Measurements from ENCODE around the gene LRRC8D. TPM values are rescaled to one million over a fixed set of nuclear protein-coding genes. Genes with fewer than 3 reads are reported as not detected.

LRRC8D gene
- total RNA-seq, 3 donors from 2014 or later (not counting 1 experiment from before 2014, with no cell fraction given), result 16.2 to 26.2 (median 17.1) TPM

DNA sequence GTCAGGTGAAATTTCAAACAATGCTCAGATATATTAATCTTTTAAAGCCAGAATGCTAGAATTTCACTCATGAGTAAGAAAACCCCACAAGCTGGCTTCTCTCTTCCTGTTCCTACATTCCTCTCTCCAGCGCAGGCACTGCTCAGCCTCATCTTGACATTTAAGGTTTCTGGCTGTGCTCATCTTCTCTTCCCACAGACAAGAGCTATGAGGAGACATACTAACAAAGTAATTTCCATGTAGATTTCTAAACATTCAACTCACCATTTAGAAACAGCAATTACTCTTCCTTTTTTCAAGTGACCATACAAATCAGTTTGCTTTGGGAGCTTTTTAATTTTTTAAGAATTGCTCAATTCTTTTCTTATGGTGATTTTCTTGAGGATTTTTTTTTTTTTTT, 7.8 kb upstream of the LRRC8D start:
- TF ChIP-seq, protein P1, sequence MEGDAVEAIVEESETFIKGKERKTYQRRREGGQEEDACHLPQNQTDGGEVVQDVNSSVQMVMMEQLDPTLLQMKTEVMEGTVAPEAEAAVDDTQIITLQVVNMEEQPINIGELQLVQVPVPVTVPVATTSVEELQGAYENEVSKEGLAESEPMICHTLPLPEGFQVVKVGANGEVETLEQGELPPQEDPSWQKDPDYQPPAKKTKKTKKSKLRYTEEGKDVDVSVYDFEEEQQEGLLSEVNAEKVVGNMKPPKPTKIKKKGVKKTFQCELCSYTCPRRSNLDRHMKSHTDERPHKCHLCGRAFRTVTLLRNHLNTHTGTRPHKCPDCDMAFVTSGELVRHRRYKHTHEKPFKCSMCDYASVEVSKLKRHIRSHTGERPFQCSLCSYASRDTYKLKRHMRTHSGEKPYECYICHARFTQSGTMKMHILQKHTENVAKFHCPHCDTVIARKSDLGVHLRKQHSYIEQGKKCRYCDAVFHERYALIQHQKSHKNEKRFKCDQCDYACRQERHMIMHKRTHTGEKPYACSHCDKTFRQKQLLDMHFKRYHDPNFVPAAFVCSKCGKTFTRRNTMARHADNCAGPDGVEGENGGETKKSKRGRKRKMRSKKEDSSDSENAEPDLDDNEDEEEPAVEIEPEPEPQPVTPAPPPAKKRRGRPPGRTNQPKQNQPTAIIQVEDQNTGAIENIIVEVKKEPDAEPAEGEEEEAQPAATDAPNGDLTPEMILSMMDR (IDR thresholded peaks at IDR 0.05), result no peak
- ATAC-seq, result no peak
- no peaks in the 10 kb centered on the region for H3K36me3 Mint-ChIP-seq
- Histone ChIP-seq H3K27ac (ENCODE audit: low read length) (no peak overlapping the region), H3K9me3 (ENCODE audit: control insufficient read depth, insufficient read depth, low read length) (no peaks in the 10 kb centered on the region), H3K4me1 (ENCODE audit: control insufficient read depth, insufficient read depth, low read length) (peaks cover 3% of the 10 kb centered on the region), H3K27me3 (ENCODE audit: control insufficient read depth, insufficient read depth, low read length) (peaks cover 2% of the 10 kb centered on the region), H3K4me3 (ENCODE audit: low read length) (no peak overlapping the region), H3K36me3 (ENCODE audit: control insufficient read depth, insufficient read depth, low read length) (no peaks in the 10 kb centered on the region)
- H3K27me3 Mint-ChIP-seq (ENCODE audit: low read depth in 2 of 2), result peaks cover 31 to 57% of the 10 kb centered on the region in 2 donors
- H3K27ac Mint-ChIP-seq, result no peak overlapping the region
- DNase-seq, result no peak
- no peaks in the 10 kb centered on the region for H3K9me3 Mint-ChIP-seq
- no peak overlapping the region for H3K4me3 Mint-ChIP-seq
- 63% methylated on average over 1 of the region's 1 CpG for WGBS (ENCODE audit: insufficient coverage)
- peaks cover 5% of the 10 kb centered on the region in 2 donors for H3K4me1 Mint-ChIP-seq
- intact Hi-C loops (cut with micrococcal nuclease), result no loop called here

DNA sequence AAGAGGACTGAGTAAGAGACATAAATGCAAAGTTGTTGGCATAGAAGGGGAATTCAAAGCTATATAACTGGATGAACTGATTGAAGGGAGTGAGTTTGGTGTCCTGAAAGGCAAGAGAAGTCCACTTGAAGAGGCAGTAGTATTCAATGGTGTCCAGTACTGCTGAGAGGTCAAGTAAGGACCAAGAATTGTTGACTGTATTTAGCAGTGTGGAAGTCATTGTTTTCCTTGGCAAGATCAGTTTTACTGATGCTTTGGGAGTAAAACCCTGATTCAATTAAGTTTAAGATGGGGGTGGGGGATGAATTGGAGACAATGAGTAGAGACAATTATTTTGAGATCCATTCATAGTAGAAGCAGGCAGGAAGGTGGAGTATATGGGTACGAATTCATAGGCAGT, 5.8 kb upstream of the LRRC8D start:
- no peak overlapping the region for H3K4me3 ChIP-seq (ENCODE audit: low read length)

DNA sequence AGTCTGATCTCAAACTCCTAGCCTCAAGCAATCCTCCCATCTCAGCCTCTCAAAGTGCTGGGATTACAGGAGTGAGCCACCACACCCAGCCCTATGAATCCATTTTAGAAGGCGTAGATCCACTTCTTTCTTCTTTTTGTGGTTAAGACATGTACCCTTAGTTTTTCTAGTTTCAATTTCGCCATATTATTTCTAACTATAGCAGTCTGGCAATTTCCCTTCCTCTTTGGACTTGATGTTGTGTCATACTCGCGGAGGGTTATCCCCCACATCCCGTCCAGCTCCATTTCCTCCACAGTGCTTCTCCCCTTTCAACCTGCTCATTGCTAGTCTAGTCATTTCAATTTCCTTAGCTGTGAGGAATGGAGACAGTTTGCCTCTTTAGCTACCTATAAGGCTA, 5.2 kb upstream of the LRRC8D start:
- TF ChIP-seq, protein P1 (IDR thresholded peaks at IDR 0.05), result no peak
- peaks cover 28 to 43% of the 10 kb centered on the region in 2 donors for H3K27me3 Mint-ChIP-seq (ENCODE audit: low read depth in 2 of 2)
- Histone ChIP-seq H3K4me1 (ENCODE audit: control insufficient read depth, insufficient read depth, low read length) (peaks cover 14% of the 10 kb centered on the region), H3K27ac (ENCODE audit: low read length) (no peak overlapping the region), H3K36me3 (ENCODE audit: control insufficient read depth, insufficient read depth, low read length) (no peaks in the 10 kb centered on the region), H3K27me3 (ENCODE audit: control insufficient read depth, insufficient read depth, low read length) (peaks cover 2% of the 10 kb centered on the region), H3K4me3 (ENCODE audit: low read length) (no peak overlapping the region), H3K9me3 (ENCODE audit: control insufficient read depth, insufficient read depth, low read length) (no peaks in the 10 kb centered on the region)
- intact Hi-C loops (cut with micrococcal nuclease), result no loop called here
- no peaks in the 10 kb centered on the region for H3K9me3 Mint-ChIP-seq
- no peaks in the 10 kb centered on the region for H3K36me3 Mint-ChIP-seq
- DNase-seq (no peak), ATAC-seq (no peak)
- H3K4me1 Mint-ChIP-seq, result peaks cover 17% of the 10 kb centered on the region in 2 donors
- H3K4me3 Mint-ChIP-seq, result no peak overlapping the region
- H3K27ac Mint-ChIP-seq, result no peak overlapping the region
- 30% methylated on average over 5 of the region's 5 CpGs for WGBS (ENCODE audit: insufficient coverage)

More for the DNA sequence above, 5.8 kb upstream of the LRRC8D start:
- Histone ChIP-seq H3K4me1 (ENCODE audit: control insufficient read depth, insufficient read depth, low read length) (peaks cover 8% of the 10 kb centered on the region), H3K27me3 (ENCODE audit: control insufficient read depth, insufficient read depth, low read length) (peaks cover 2% of the 10 kb centered on the region), H3K9me3 (ENCODE audit: control insufficient read depth, insufficient read depth, low read length) (no peaks in the 10 kb centered on the region), H3K27ac (ENCODE audit: low read length) (no peak overlapping the region), H3K36me3 (ENCODE audit: control insufficient read depth, insufficient read depth, low read length) (no peaks in the 10 kb centered on the region)
- no CpG with 5 or more reads among the region's 1 CpG for WGBS (ENCODE audit: insufficient coverage)
- DNase-seq, result no peak
- TF ChIP-seq, protein P1 (IDR thresholded peaks at IDR 0.05), result no peak
- H3K27me3 Mint-ChIP-seq (ENCODE audit: low read depth in 2 of 2), result peaks cover 28 to 48% of the 10 kb centered on the region in 2 donors
- no peaks in the 10 kb centered on the region for H3K36me3 Mint-ChIP-seq
- no peak overlapping the region for H3K27ac Mint-ChIP-seq
- intact Hi-C loops (cut with micrococcal nuclease), result no loop called here
- ATAC-seq, result no peak
- no peak overlapping the region for H3K4me3 Mint-ChIP-seq
- H3K4me1 Mint-ChIP-seq, result peaks cover 11% of the 10 kb centered on the region in 2 donors
- no peaks in the 10 kb centered on the region for H3K9me3 Mint-ChIP-seq

DNA sequence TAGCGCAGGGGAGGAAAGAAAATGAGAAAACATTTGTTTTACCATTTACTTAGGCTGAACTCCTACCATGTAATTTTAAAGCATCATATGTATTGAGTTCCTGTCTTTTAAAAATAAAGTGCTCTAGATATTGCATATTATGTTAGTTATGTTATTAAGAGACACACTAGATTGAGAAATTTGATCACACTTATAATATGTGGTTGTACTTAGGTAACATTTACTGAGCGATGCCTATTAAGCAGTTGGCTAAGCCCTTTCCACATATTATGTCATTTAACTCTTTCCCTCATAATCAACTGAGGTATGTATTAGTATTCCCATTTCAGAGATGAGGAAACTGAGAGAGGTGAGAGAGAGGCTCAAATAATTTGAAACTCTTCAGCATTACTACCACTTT, 4.5 kb upstream of the LRRC8D start:
- H3K27me3 Mint-ChIP-seq (ENCODE audit: low read depth in 2 of 2), result peaks cover 28 to 39% of the 10 kb centered on the region in 2 donors
- H3K4me3 Mint-ChIP-seq, result no peak overlapping the region
- Histone ChIP-seq H3K36me3 (ENCODE audit: control insufficient read depth, insufficient read depth, low read length) (no peaks in the 10 kb centered on the region), H3K9me3 (ENCODE audit: control insufficient read depth, insufficient read depth, low read length) (no peaks in the 10 kb centered on the region), H3K4me3 (ENCODE audit: low read length) (no peak overlapping the region), H3K27me3 (ENCODE audit: control insufficient read depth, insufficient read depth, low read length) (peaks cover 2% of the 10 kb centered on the region), H3K4me1 (ENCODE audit: control insufficient read depth, insufficient read depth, low read length) (peaks cover 15% of the 10 kb centered on the region), H3K27ac (ENCODE audit: low read length) (no peak overlapping the region)
- no peaks in the 10 kb centered on the region for H3K9me3 Mint-ChIP-seq
- TF ChIP-seq, protein P1 (IDR thresholded peaks at IDR 0.05), result no peak
- DNase-seq (no peak), ATAC-seq (no peak)
- WGBS (ENCODE audit: insufficient coverage), result no CpG with 5 or more reads among the region's 2 CpGs
- intact Hi-C loops (cut with micrococcal nuclease), result no loop called here
- H3K36me3 Mint-ChIP-seq, result no peaks in the 10 kb centered on the region
- H3K4me1 Mint-ChIP-seq, result peaks cover 18 to 20% of the 10 kb centered on the region in 2 donors
- no peak overlapping the region for H3K27ac Mint-ChIP-seq

Data from natural killer cell (primary cell).